Activated naive CD4-positive, alpha-beta T cell treated with anti-CD3 and anti-CD28 coated beads, Interleukin-2, amount 10 ng/mL, durations not matched to agents 7 days and 5 days (primary cell): ENCODE results near the gene ADAM17.
"Not testable (repeated sequence)": the region's sequence is repeated elsewhere in the genome, so short reads cannot be mapped to it uniquely, and the experiment has no call there.

ENCODE experiments used
- CTCF ChIA-PET: fragments of 350-600 bp; sonication (Branson Sonifier 250); formaldehyde crosslinking; loops from one replicate; lab custom pipeline; 2021; ENCODE audit warnings: antibody characterized with exemption; lab: Charles Lee
- DNase-seq: peaks from one replicate; pipeline ENCODE4 v3.0.0-alpha.2; 2020
- H3K27ac Mint-ChIP-seq: one replicate; pipeline ENCODE4 v1.8.0; 2021; ENCODE audit warnings: mild to moderate bottlenecking, moderate library complexity, mixed read lengths
- H3K27me3 Mint-ChIP-seq: one replicate; pipeline ENCODE4 v1.8.0; 2021; ENCODE audit warnings: mild to moderate bottlenecking, mixed read lengths
- H3K36me3 Mint-ChIP-seq: one replicate; pipeline ENCODE4 v1.8.0; 2021; ENCODE audit warnings: mixed read lengths
- H3K4me1 Mint-ChIP-seq: one replicate; pipeline ENCODE4 v1.8.0; 2021; ENCODE audit warnings: mixed read lengths
- H3K4me3 Mint-ChIP-seq: one replicate; pipeline ENCODE4 v1.8.0; 2021; ENCODE audit warnings: mild to moderate bottlenecking, moderate library complexity, mixed read lengths
- H3K9me3 Mint-ChIP-seq: one replicate; pipeline ENCODE4 v1.8.0; 2021; ENCODE audit warnings: mixed read lengths

The ADAM17 gene

DNA sequence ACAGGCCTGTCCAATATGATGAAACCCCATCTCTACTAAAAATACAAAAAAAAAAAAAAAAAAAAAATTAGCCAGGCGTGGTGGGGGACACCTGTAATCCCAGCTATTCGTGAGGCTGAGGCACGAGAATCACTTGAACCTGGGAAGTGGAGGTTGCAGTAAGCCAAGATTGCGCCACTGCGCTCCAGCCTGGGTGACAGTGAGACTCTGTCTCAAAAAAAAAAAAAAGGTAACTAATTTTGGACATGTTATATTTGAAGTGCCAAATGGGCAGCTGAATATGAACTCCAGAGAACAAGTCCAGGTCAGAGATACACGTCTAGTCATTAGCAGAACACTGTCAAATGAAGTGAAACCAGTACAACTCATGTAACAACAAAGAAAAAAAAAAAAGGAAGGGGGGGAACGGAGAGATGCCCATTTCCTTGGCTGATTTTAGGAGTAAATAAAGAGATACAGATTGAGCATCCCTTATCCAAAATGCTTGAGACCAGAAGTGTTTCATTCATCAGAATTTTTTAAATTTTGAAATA is 4.7 kb downstream of the ADAM17 start:
- H3K36me3 Mint-ChIP-seq, H3K9me3 Mint-ChIP-seq, H3K27me3 Mint-ChIP-seq, H3K27ac Mint-ChIP-seq, H3K4me3 Mint-ChIP-seq, DNase-seq, CTCF ChIA-PET: not testable (repeated sequence)
- H3K4me1 Mint-ChIP-seq = peaks cover 68% of the 10 kb centered on the region

DNA sequence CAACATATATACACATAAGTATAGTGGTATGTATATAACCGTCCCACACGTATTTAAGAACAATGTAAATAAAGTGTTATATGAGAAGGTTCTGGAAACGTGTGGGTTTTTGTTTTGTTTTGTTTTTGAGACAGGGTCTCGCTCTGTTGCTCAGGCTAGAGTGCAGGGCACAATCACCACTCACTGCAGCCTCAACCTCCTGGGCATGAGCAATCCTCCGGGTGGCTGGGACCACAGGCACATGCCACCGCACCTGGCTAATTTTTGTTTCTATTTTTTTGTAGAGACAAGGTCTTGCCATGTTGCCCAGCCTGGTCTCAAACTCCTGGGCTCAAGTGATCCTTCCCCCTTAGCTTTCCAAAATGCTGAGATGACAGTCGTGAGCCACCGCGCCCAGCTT is 6.2 kb downstream of the ADAM17 start:
- peaks cover 64% of the 10 kb centered on the region for H3K4me1 Mint-ChIP-seq
- H3K27ac Mint-ChIP-seq = no peak overlapping the region
- CTCF ChIA-PET = interaction anchor here (0.9 kb wide), 1 partner anchor 9 kb away, joined by 4 read pairs; no protein-coding TSS in a partner anchor
- no peaks in the 10 kb centered on the region for H3K27me3 Mint-ChIP-seq
- H3K4me3 Mint-ChIP-seq = no peak overlapping the region
- no peak for DNase-seq
- H3K9me3 Mint-ChIP-seq = no peaks in the 10 kb centered on the region
- H3K36me3 Mint-ChIP-seq = peaks cover 12% of the 10 kb centered on the region

GRCh38 chr2:9548506-9548905 is 7.1 kb downstream of the ADAM17 start:
- CTCF ChIA-PET = no interaction called here
- DNase-seq = no peak
- peak overlapping the region; percentile 84 for H3K27ac Mint-ChIP-seq
- H3K4me3 Mint-ChIP-seq = peak overlapping the region; percentile 30
- peaks cover 63% of the 10 kb centered on the region for H3K4me1 Mint-ChIP-seq
- H3K27me3 Mint-ChIP-seq = no peaks in the 10 kb centered on the region
- peaks cover 15% of the 10 kb centered on the region for H3K36me3 Mint-ChIP-seq
- H3K9me3 Mint-ChIP-seq = no peaks in the 10 kb centered on the region

GRCh38 chr2:9547262-9547991 is 8.2 kb downstream of the ADAM17 start:
- CTCF ChIA-PET = no interaction called here
- H3K27ac Mint-ChIP-seq = peak overlapping the region; percentile 84
- no peaks in the 10 kb centered on the region for H3K9me3 Mint-ChIP-seq
- DNase-seq = no peak
- H3K36me3 Mint-ChIP-seq = peaks cover 19% of the 10 kb centered on the region
- H3K4me3 Mint-ChIP-seq = no peak overlapping the region
- peaks cover 61% of the 10 kb centered on the region for H3K4me1 Mint-ChIP-seq
- no peaks in the 10 kb centered on the region for H3K27me3 Mint-ChIP-seq

DNA sequence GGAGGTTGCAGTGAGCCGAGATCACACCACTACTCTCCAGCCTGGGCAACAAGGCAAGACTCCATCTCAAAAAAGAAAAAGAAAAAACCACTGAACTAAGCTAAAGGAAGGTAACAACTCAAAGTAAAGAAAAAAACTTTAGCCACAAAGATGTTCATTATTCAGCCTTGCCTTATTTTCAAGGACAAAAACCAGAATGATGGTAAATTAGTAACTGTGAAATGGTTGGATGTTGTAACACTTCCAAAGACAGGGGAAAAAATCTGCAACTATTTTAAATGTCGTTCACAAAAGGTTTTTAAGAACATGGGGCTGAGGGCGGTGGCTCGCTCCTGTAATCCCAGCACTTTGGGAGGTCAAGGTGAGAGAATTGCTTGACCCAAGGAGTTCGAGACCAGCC is 10.1 kb downstream of the ADAM17 start:
- H3K27ac Mint-ChIP-seq = no peak overlapping the region
- no peaks in the 10 kb centered on the region for H3K9me3 Mint-ChIP-seq
- H3K4me3 Mint-ChIP-seq = no peak overlapping the region
- DNase-seq = no peak
- CTCF ChIA-PET = no interaction called here
- H3K36me3 Mint-ChIP-seq = peaks cover 19% of the 10 kb centered on the region
- H3K27me3 Mint-ChIP-seq = no peaks in the 10 kb centered on the region
- H3K4me1 Mint-ChIP-seq = peaks cover 49% of the 10 kb centered on the region

- no peak overlapping the region for H3K4me3 Mint-ChIP-seq
- H3K4me1 Mint-ChIP-seq = peaks cover 38% of the 10 kb centered on the region
- CTCF ChIA-PET = no interaction called here
- H3K9me3 Mint-ChIP-seq = no peaks in the 10 kb centered on the region
- peaks cover 19% of the 10 kb centered on the region for H3K36me3 Mint-ChIP-seq
- DNase-seq = peak; percentile 27
- no peaks in the 10 kb centered on the region for H3K27me3 Mint-ChIP-seq
- H3K27ac Mint-ChIP-seq = no peak overlapping the region
Measured at GRCh38 chr2:9543557-9543956, 12.1 kb downstream of the ADAM17 start.

DNA sequence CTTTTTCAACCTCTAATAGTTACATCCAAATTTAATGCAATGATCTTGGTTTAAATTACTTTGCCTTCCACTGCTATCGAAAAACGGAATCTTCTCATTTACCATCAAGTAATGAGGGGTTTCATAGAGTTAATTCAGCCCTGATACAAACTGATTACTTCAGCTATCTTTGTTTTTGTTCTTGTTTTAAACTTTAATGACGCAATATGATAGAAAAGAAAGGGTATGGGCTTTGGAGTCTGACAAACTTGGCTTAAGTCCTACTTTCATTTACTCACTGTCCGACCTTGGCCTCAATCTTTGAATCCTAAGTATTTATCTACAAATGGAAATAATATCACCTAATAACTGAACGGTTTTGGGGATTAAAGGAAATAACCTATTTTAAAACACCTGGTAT is 16.1 kb downstream of the ADAM17 start:
- peaks cover 19% of the 10 kb centered on the region for H3K4me1 Mint-ChIP-seq

GRCh38 chr2:9538000-9538507 is 17.6 kb downstream of the ADAM17 start:
- Mint-ChIP-seq H3K27me3 (no peaks in the 10 kb centered on the region), H3K9me3 (no peaks in the 10 kb centered on the region), H3K27ac (no peak overlapping the region), H3K36me3 (peaks cover 13% of the 10 kb centered on the region), H3K4me3 (no peak overlapping the region), H3K4me1 (peaks cover 12% of the 10 kb centered on the region)
- DNase-seq = no peak
- CTCF ChIA-PET = no interaction called here

More for the DNA sequence above, 16.1 kb downstream of the ADAM17 start:
- H3K27ac Mint-ChIP-seq = no peak overlapping the region
- DNase-seq = no peak
- H3K9me3 Mint-ChIP-seq = no peaks in the 10 kb centered on the region
- H3K36me3 Mint-ChIP-seq = peaks cover 21% of the 10 kb centered on the region
- H3K27me3 Mint-ChIP-seq = no peaks in the 10 kb centered on the region
- CTCF ChIA-PET = no interaction called here
- H3K4me3 Mint-ChIP-seq = no peak overlapping the region

- no peak overlapping the region for H3K4me3 Mint-ChIP-seq
- H3K4me1 Mint-ChIP-seq = peaks cover 10% of the 10 kb centered on the region
- H3K27ac Mint-ChIP-seq = no peak overlapping the region
- H3K9me3 Mint-ChIP-seq = no peaks in the 10 kb centered on the region
- no peak for DNase-seq
- H3K36me3 Mint-ChIP-seq = peaks cover 10% of the 10 kb centered on the region
- no peaks in the 10 kb centered on the region for H3K27me3 Mint-ChIP-seq
- CTCF ChIA-PET = no interaction called here
Measured at GRCh38 chr2:9536504-9536903, 19.1 kb downstream of the ADAM17 start.

GRCh38 chr2:9535177-9535576 is 20.5 kb downstream of the ADAM17 start:
- no peak for DNase-seq
- CTCF ChIA-PET = interaction anchor here (1.8 kb wide), 1 partner anchor 36 kb away, joined by 3 read pairs; no protein-coding TSS in a partner anchor
- Mint-ChIP-seq H3K9me3 (no peaks in the 10 kb centered on the region), H3K4me1 (peaks cover 10% of the 10 kb centered on the region), H3K4me3 (no peak overlapping the region), H3K36me3 (peaks cover 8% of the 10 kb centered on the region), H3K27ac (no peak overlapping the region), H3K27me3 (no peaks in the 10 kb centered on the region)

DNA sequence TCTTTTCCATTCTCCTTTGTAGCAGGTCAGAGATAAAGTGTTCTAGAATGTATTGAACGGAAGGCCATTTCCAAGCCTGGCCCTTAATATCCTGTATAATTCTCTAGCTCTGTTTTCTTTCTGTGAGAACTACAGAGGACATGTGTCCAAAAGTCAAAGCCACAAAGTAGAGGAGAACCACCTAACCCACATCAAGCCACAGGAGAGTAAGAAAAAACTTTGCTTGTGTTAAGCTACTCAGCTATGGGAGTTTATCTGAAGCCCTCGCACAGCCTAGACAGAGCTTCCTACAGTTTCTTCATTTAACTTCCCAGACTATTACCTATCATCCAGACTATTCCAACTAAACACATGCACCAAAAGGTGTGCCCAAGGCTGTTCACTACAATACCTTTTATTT is 22.0 kb downstream of the ADAM17 start:
- CTCF ChIA-PET = no interaction called here
- H3K36me3 Mint-ChIP-seq = peaks cover 15% of the 10 kb centered on the region
- H3K4me1 Mint-ChIP-seq = peaks cover 10% of the 10 kb centered on the region
- H3K4me3 Mint-ChIP-seq = no peak overlapping the region
- no peaks in the 10 kb centered on the region for H3K9me3 Mint-ChIP-seq
- no peak for DNase-seq
- no peaks in the 10 kb centered on the region for H3K27me3 Mint-ChIP-seq
- H3K27ac Mint-ChIP-seq = no peak overlapping the region

DNA sequence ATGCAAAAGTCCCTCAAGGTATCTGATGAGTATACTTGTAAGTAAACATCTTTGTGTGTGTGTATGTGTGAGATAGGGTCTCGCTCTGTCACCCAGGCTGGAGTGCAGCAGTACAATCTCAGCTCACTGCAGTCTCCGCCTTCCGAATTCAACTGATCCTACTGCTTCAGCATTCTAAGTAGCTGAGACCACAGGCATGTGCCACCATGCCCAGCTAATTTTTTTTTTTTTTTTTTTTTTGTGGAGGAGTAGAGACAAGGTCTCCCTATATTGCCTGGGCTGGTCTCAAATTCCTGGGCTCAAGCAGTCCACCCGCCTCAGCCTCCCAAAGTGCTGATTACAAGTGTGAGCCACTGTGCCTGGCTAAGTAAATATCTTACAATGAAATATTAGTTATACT is 23.2 kb downstream of the ADAM17 start:
- no peak overlapping the region for H3K4me3 Mint-ChIP-seq
- no peak overlapping the region for H3K27ac Mint-ChIP-seq
- no peaks in the 10 kb centered on the region for H3K27me3 Mint-ChIP-seq
- peaks cover 23% of the 10 kb centered on the region for H3K36me3 Mint-ChIP-seq
- no peak for DNase-seq
- peaks cover 6% of the 10 kb centered on the region for H3K4me1 Mint-ChIP-seq
- CTCF ChIA-PET = no interaction called here
- no peaks in the 10 kb centered on the region for H3K9me3 Mint-ChIP-seq

GRCh38 chr2:9527995-9528787 is 27.4 kb downstream of the ADAM17 start:
- DNase-seq = no peak
- H3K36me3 Mint-ChIP-seq = peaks cover 45% of the 10 kb centered on the region
- H3K9me3 Mint-ChIP-seq = no peaks in the 10 kb centered on the region
- CTCF ChIA-PET = no interaction called here
- no peaks in the 10 kb centered on the region for H3K4me1 Mint-ChIP-seq
- no peak overlapping the region for H3K27ac Mint-ChIP-seq
- no peaks in the 10 kb centered on the region for H3K27me3 Mint-ChIP-seq
- H3K4me3 Mint-ChIP-seq = no peak overlapping the region

- H3K4me1 Mint-ChIP-seq = no peaks in the 10 kb centered on the region
- no peaks in the 10 kb centered on the region for H3K27me3 Mint-ChIP-seq
- H3K4me3 Mint-ChIP-seq = no peak overlapping the region
- peaks cover 52% of the 10 kb centered on the region for H3K36me3 Mint-ChIP-seq
- H3K9me3 Mint-ChIP-seq = no peaks in the 10 kb centered on the region
- DNase-seq = no peak
- no peak overlapping the region for H3K27ac Mint-ChIP-seq
- CTCF ChIA-PET = no interaction called here
Measured at GRCh38 chr2:9525266-9525665, 30.4 kb downstream of the ADAM17 start.
